ENCODE results near the gene PSMA7. TPM values are rescaled to one million over a fixed set of nuclear protein-coding genes. Genes with fewer than 3 reads are reported as not detected.

PSMA7 gene
- polyA plus RNA-seq, 1 of the 3 experiments (the other 2 are of a cell fraction) = 801 TPM

GRCh38 chr20:62087632-62088031 is 55.6 kb downstream of the PSMA7 start:
- POLR2A ChIA-PET = no interaction called here
- 84% methylated on average over 17 of the region's 17 CpGs for WGBS (ENCODE audit: low lambda C conversion rate)

GRCh38 chr20:62087227-62087626 is 56.0 kb downstream of the PSMA7 start:
- 18% methylated on average over 7 of the region's 11 CpGs for WGBS (ENCODE audit: low lambda C conversion rate)
- no peak overlapping the region for H3K27ac ChIP-seq (ENCODE audit: low read depth in 2 of 2, low read length in 1 of 2)
- no peaks in the 10 kb centered on the region for H3K79me2 ChIP-seq (ENCODE audit: insufficient read depth)
- DNase-seq = no peak
- H3F3A ChIP-seq (replicated peaks; ENCODE audit: insufficient read depth) = no peaks in the 10 kb centered on the region
- H3K36me3 ChIP-seq (replicated peaks in 1 of 2; ENCODE audit: control insufficient read depth in 1 of 2, insufficient read depth in 2 of 2, low read length in 1 of 2) = no peaks in the 10 kb centered on the region
- H2AFZ ChIP-seq (ENCODE audit: low read depth) = no peak overlapping the region
- H3K4me2 ChIP-seq = no peak overlapping the region
- H3K27me3 ChIP-seq (ENCODE audit: insufficient read depth) = no peaks in the 10 kb centered on the region; the same call in 1 of the 2 replicates
- no peaks in the 10 kb centered on the region for H3K9me3 ChIP-seq
- H3K9me2 ChIP-seq = no peaks in the 10 kb centered on the region
- TF ChIP-seq ELF1 (IDR thresholded peaks at IDR 0.05) = no peak
- TF ChIP-seq RXRA (IDR thresholded peaks at IDR 0.05; ENCODE audit: borderline replicate concordance, low read depth) = no peak
- TF ChIP-seq TCF12 (IDR thresholded peaks at IDR 0.05) = no peak
- no peak for TF ChIP-seq NFIC (IDR thresholded peaks at IDR 0.05; ENCODE audit: borderline replicate concordance)
- no peak for TF ChIP-seq MEF2A (IDR thresholded peaks at IDR 0.05; ENCODE audit: borderline replicate concordance, low read depth)
- CTCF ChIA-PET = interaction anchor here (1.0 to 1.3 kb wide), 2 partner anchors 54 to 76 kb away, joined by 3 read pairs; no protein-coding TSS in a partner anchor
- no peaks in the 10 kb centered on the region for H4K20me1 ChIP-seq (ENCODE audit: insufficient read depth)
- no peak overlapping the region for H3K9ac ChIP-seq
- POLR2A ChIA-PET = no interaction called here
- no peak overlapping the region for H3K4me3 ChIP-seq (ENCODE audit: low read depth in 2 of 2, low read length in 1 of 2)
- H3K4me1 ChIP-seq (ENCODE audit: control insufficient read depth in 1 of 2, insufficient read depth in 2 of 2, low read depth in 1 of 2, low read length in 1 of 2) = no peaks in the 10 kb centered on the region

More at GRCh38 chr20:62087632-62088031, 55.6 kb downstream of the PSMA7 start:
- DNase-seq = no peak
- H3K36me3 ChIP-seq (replicated peaks in 1 of 2; ENCODE audit: control insufficient read depth in 1 of 2, insufficient read depth in 2 of 2, low read length in 1 of 2) = no peaks in the 10 kb centered on the region
- H3K4me3 ChIP-seq (ENCODE audit: low read depth in 2 of 2, low read length in 1 of 2) = no peak overlapping the region
- CTCF ChIA-PET = interaction anchor here (1.0 to 1.3 kb wide), 2 partner anchors 54 to 77 kb away, joined by 3 read pairs; no protein-coding TSS in a partner anchor
- no peak overlapping the region for H3K27ac ChIP-seq (ENCODE audit: low read depth in 2 of 2, low read length in 1 of 2)
- no peak overlapping the region for H3K4me2 ChIP-seq
- H2AFZ ChIP-seq (ENCODE audit: low read depth) = no peak overlapping the region
- H3K9me2 ChIP-seq = no peaks in the 10 kb centered on the region
- H3K9me3 ChIP-seq = no peaks in the 10 kb centered on the region
- TF ChIP-seq NFIC (IDR thresholded peaks at IDR 0.05; ENCODE audit: borderline replicate concordance) (no peak), ELF1 (IDR thresholded peaks at IDR 0.05) (no peak), RFX5 (IDR thresholded peaks at IDR 0.05; ENCODE audit: low read length) (no peak), RAD21 (IDR thresholded peaks at IDR 0.05; ENCODE audit: low read length) (no peak), MXI1 (IDR thresholded peaks at IDR 0.05; ENCODE audit: low read depth, low read length) (no peak), EP300 (IDR thresholded peaks at IDR 0.05; ENCODE audit: borderline replicate concordance in 1 of 2, low read depth in 1 of 2, low read length in 1 of 2) (no peak), IRF3 (IDR thresholded peaks at IDR 0.05; ENCODE audit: low read depth, low read length) (no peak), FOXJ3 (CRISPR knock-in tag; IDR thresholded peaks at IDR 0.05) (no peak), GABPA (IDR thresholded peaks at IDR 0.05; ENCODE audit: low read depth) (no peak), PBX3 (IDR thresholded peaks at IDR 0.05) (no peak), RCOR1 (IDR thresholded peaks at IDR 0.05; ENCODE audit: low read length) (no peak), FOSL2 (IDR thresholded peaks at IDR 0.05; ENCODE audit: borderline replicate concordance, low read depth) (no peak), TCF12 (IDR thresholded peaks at IDR 0.05) (no peak), JUND (IDR thresholded peaks at IDR 0.05) (no peak), CHD2 (IDR thresholded peaks at IDR 0.05; ENCODE audit: low read length, partially characterized antibody) (no peak), SMC3 (IDR thresholded peaks at IDR 0.05; ENCODE audit: low read depth, low read length) (no peak), NRF1 (IDR thresholded peaks at IDR 0.05; ENCODE audit: low read depth, low read length) (no peak), USF1 (IDR thresholded peaks at IDR 0.05; ENCODE audit: borderline replicate concordance, low read depth) (no peak), TEAD4 (IDR thresholded peaks at IDR 0.05; ENCODE audit: borderline replicate concordance, insufficient read depth) (no peak)
- no peaks in the 10 kb centered on the region for H3F3A ChIP-seq (replicated peaks; ENCODE audit: insufficient read depth)
- no peaks in the 10 kb centered on the region for H3K4me1 ChIP-seq (ENCODE audit: control insufficient read depth in 1 of 2, insufficient read depth in 2 of 2, low read depth in 1 of 2, low read length in 1 of 2)
- H3K79me2 ChIP-seq (ENCODE audit: insufficient read depth) = no peaks in the 10 kb centered on the region
- no peak overlapping the region for H3K9ac ChIP-seq
- H4K20me1 ChIP-seq (ENCODE audit: insufficient read depth) = no peaks in the 10 kb centered on the region
- H3K27me3 ChIP-seq (ENCODE audit: insufficient read depth) = no peaks in the 10 kb centered on the region; the same call in 1 of the 2 replicates
